PFSK-1 (cell line): ENCODE data around the gene SEL1L2.

ENCODE experiments used
- POLR2AphosphoS5 ChIP-seq: IDR thresholded peaks from 2 replicates; pipeline ENCODE4 v1.6.1; 2012; ENCODE audit warnings: low read depth, mild to moderate bottlenecking, control low read depth, low read length, moderate library complexity
- REST ChIP-seq, 2 experiments: IDR thresholded peaks; 2 replicates each; pipeline versions ENCODE4 v1.6.1 to v1.8.0; 2011 to 2012; ENCODE audit warnings: low read depth in 2 of 2, low read length in 2 of 2, control low read depth in 1 of 2, inconsistent platforms in 1 of 2, mild to moderate bottlenecking in 1 of 2, moderate library complexity in 1 of 2; ENCODE audit not compliant: insufficient read depth in 1 of 2
- SIN3A ChIP-seq: IDR thresholded peaks from 2 replicates; pipeline ENCODE4 v1.6.1; 2012; ENCODE audit warnings: mild to moderate bottlenecking, low read length, moderate library complexity, borderline replicate concordance; ENCODE audit not compliant: insufficient read depth
- TAF1 ChIP-seq: IDR thresholded peaks from 2 replicates; pipeline ENCODE4 v1.6.1; 2012; ENCODE audit warnings: low read length, control low read depth, borderline replicate concordance; ENCODE audit not compliant: insufficient read depth

- no peak for TF ChIP-seq POLR2AphosphoS5
- no peak for TF ChIP-seq TAF1
- no peak for TF ChIP-seq SIN3A
- no peak for TF ChIP-seq REST (IDR thresholded peaks at IDR 0.05; ENCODE audit: insufficient read depth in 1 of 2, low read depth in 2 of 2, low read length in 2 of 2)
Observed at GRCh38 chr20:13936781-13937576, 53.4 kb downstream of the SEL1L2 start.
